ENCODE results near the gene ADNP2. TPM values are rescaled to one million over a fixed set of nuclear protein-coding genes. Genes with fewer than 3 reads are reported as not detected.

The ADNP2 gene
- total and polyA plus RNA-seq, 2 donors (not counting 1 experiment from before 2014, with no cell fraction given), result 4.7 to 14.7 TPM

- no peak for ATAC-seq (ENCODE audit: low read depth)
- H3K9ac ChIP-seq (ENCODE audit: low read length), result no peak overlapping the region
- H3K27me3 ChIP-seq (replicated peaks in 1 of 4; ENCODE audit: control extremely low read depth in 1 of 4, control insufficient read depth in 3 of 4, insufficient read depth in 4 of 4, low read length in 3 of 4), result no peaks in the 10 kb centered on the region
- no peaks in the 10 kb centered on the region for H3K9me3 ChIP-seq (ENCODE audit: control extremely low read depth in 1 of 3, control insufficient read depth in 2 of 3, insufficient read depth in 1 of 3, low read length in 2 of 3)
- no peak for TF ChIP-seq EZH2 (IDR thresholded peaks at IDR 0.05; ENCODE audit: borderline replicate concordance, insufficient read depth, low read depth, low read length, poor library complexity, severe bottlenecking)
- no peak for TF ChIP-seq CTCF (IDR thresholded peaks at IDR 0.05)
- H3K4me1 Mint-ChIP-seq, result peaks cover 15% of the 10 kb centered on the region
- no peak for DNase-seq
- WGBS (ENCODE audit: insufficient coverage), result no CpG with 5 or more reads among the region's 2 CpGs
- H3K27ac ChIP-seq (ENCODE audit: low read length in 2 of 2), result no peak overlapping the region
- no peaks in the 10 kb centered on the region for H4K20me1 ChIP-seq (ENCODE audit: control insufficient read depth, insufficient read depth, low read length, poor library complexity, severe bottlenecking)
- H3K27me3 Mint-ChIP-seq, result no peaks in the 10 kb centered on the region
- no peaks in the 10 kb centered on the region for H3K9me3 Mint-ChIP-seq (ENCODE audit: insufficient read depth)
- CTCF ChIA-PET, result interaction anchor here (1.1 kb wide), 1 partner anchor 15 kb away, joined by 4 read pairs; no protein-coding TSS in a partner anchor
- no peaks in the 10 kb centered on the region for H3K79me2 ChIP-seq (ENCODE audit: control insufficient read depth, insufficient read depth, low read length)
- no peaks in the 10 kb centered on the region for H3K36me3 ChIP-seq (replicated peaks in 1 of 2; ENCODE audit: control extremely low read depth in 1 of 2, control insufficient read depth in 1 of 2, extremely low read depth in 1 of 2, insufficient read depth in 2 of 2, low read length in 1 of 2)
- peaks cover 6 to 8% of the 10 kb centered on the region in 2 donors for H3K4me1 ChIP-seq (ENCODE audit: control insufficient read depth in 2 of 2, insufficient read depth in 2 of 2, low read length in 2 of 2)
- POLR2A ChIA-PET, result interaction anchor here (0.5 kb wide), 1 partner anchor 38 kb away, joined by 3 read pairs; no protein-coding TSS in a partner anchor
- H3K4me3 ChIP-seq (ENCODE audit: control extremely low read depth in 1 of 5, extremely low read depth in 1 of 5, insufficient read depth in 1 of 5, low read depth in 2 of 5, low read length in 4 of 5), result no peak overlapping the region
- no peak overlapping the region for H3K4me2 ChIP-seq (replicated peaks; ENCODE audit: low read depth, low read length, poor library complexity, severe bottlenecking)
- no peak overlapping the region for H2AFZ ChIP-seq (ENCODE audit: insufficient read depth, low read depth, low read length, poor library complexity, severe bottlenecking)
- intact Hi-C loops (cut with micrococcal nuclease), result loop anchor here (10.0 kb wide), 1 partner anchor 159 kb away; the partner anchor contains the start of gene TXNL4A
- H3K27ac Mint-ChIP-seq, result no peak overlapping the region
- no peak overlapping the region for H3K4me3 Mint-ChIP-seq
Observed at GRCh38 chr18:80143881-80144280, 34.8 kb downstream of the ADNP2 start.

GRCh38 chr18:80145196-80145804, 36.2 kb downstream of the ADNP2 start:
- H3K4me2 ChIP-seq (replicated peaks; ENCODE audit: low read depth, low read length, poor library complexity, severe bottlenecking), result no peak overlapping the region
- no peak overlapping the region for H2AFZ ChIP-seq (ENCODE audit: insufficient read depth, low read depth, low read length, poor library complexity, severe bottlenecking)
- H3K27ac Mint-ChIP-seq, result no peak overlapping the region
- no peaks in the 10 kb centered on the region for H3K27me3 ChIP-seq (replicated peaks in 1 of 4; ENCODE audit: control extremely low read depth in 1 of 4, control insufficient read depth in 3 of 4, insufficient read depth in 4 of 4, low read length in 3 of 4)
- H3K79me2 ChIP-seq (ENCODE audit: control insufficient read depth, insufficient read depth, low read length), result no peaks in the 10 kb centered on the region
- no peak overlapping the region for H3K27ac ChIP-seq (ENCODE audit: low read length in 2 of 2)
- ChIA-PET POLR2A (no interaction called here), CTCF (no interaction called here)
- ATAC-seq (ENCODE audit: low read depth) (no peak), DNase-seq (no peak)
- H4K20me1 ChIP-seq (ENCODE audit: control insufficient read depth, insufficient read depth, low read length, poor library complexity, severe bottlenecking), result no peaks in the 10 kb centered on the region
- H3K4me3 ChIP-seq (ENCODE audit: control extremely low read depth in 1 of 5, extremely low read depth in 1 of 5, insufficient read depth in 1 of 5, low read depth in 2 of 5, low read length in 4 of 5), result no peak overlapping the region
- no peak overlapping the region for H3K4me3 Mint-ChIP-seq
- H3K9me3 Mint-ChIP-seq (ENCODE audit: insufficient read depth), result no peaks in the 10 kb centered on the region
- intact Hi-C loops (cut with micrococcal nuclease), result loop anchor here (5.0 to 10.0 kb wide), 3 partner anchors 160 to 348 kb away; partner anchors contain the start of genes KCNG2, SLC66A2 and TXNL4A
- no peak overlapping the region for H3K9ac ChIP-seq (ENCODE audit: low read length)
- H3K4me1 ChIP-seq (ENCODE audit: control insufficient read depth in 2 of 2, insufficient read depth in 2 of 2, low read length in 2 of 2), result peaks cover 10 to 11% of the 10 kb centered on the region in 2 donors
- 98% methylated on average over 4 of the region's 5 CpGs for WGBS (ENCODE audit: insufficient coverage)
- TF ChIP-seq EZH2 (IDR thresholded peaks at IDR 0.05; ENCODE audit: borderline replicate concordance, insufficient read depth, low read depth, low read length, poor library complexity, severe bottlenecking) (no peak), CTCF (IDR thresholded peaks at IDR 0.05) (no peak)
- H3K36me3 ChIP-seq (replicated peaks in 1 of 2; ENCODE audit: control extremely low read depth in 1 of 2, control insufficient read depth in 1 of 2, extremely low read depth in 1 of 2, insufficient read depth in 2 of 2, low read length in 1 of 2), result no peaks in the 10 kb centered on the region
- no peaks in the 10 kb centered on the region for H3K9me3 ChIP-seq (ENCODE audit: control extremely low read depth in 1 of 3, control insufficient read depth in 2 of 3, insufficient read depth in 1 of 3, low read length in 2 of 3)
- no peaks in the 10 kb centered on the region for H3K27me3 Mint-ChIP-seq
- H3K4me1 Mint-ChIP-seq, result peaks cover 17% of the 10 kb centered on the region

Measured in B cell (primary cell).